Stimulated activated CD8-positive, alpha-beta memory T cell treated with anti-CD3 and anti-CD28 coated beads, Interleukin-12 subunit alpha, Interleukin-12 subunit beta, amount 100 ng/mL, for 4 hours (primary cell): Measurements from ENCODE around the gene TLE2.
"Not testable (repeated sequence)": the region's sequence is repeated elsewhere in the genome, so short reads cannot be mapped to it uniquely, and the experiment has no call there.

Experiments used
- DNase-seq: peaks from one replicate; pipeline ENCODE4 v3.0.0-alpha.2; 2020; ENCODE audit warnings: low read depth

Gene TLE2

GRCh38 chr19:2982983-2983350 lies 46.1 kb downstream of the TLE2 start:
- DNase-seq = no peak

- DNase-seq = no peak
Observed at GRCh38 chr19:2982561-2982960, 46.5 kb downstream of the TLE2 start.

DNA sequence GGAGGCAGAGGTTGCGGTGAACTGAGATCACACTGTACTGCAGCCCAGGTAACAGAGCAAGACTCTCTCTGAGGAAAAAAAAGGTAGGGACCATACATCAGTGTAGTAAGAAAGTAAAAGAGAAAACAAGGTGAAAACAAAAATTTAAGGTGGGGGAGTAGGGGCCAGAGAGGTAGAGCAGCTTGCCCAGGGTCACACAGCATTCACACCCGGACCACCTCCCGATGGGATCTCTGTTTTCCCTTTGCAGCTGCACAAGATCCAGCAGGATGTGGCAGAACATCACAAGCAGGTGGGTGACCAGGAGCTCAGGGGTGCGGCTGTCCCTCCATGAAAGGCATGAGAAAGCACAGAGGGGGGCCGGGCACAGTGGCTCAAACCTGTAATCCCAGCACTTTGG lies 47.2 kb downstream of the TLE2 start:
- DNase-seq = no peak

- no peak for DNase-seq
Observed at GRCh38 chr19:2978772-2979171, 50.3 kb downstream of the TLE2 start.

GRCh38 chr19:2978166-2978767 lies 50.8 kb downstream of the TLE2 start:
- no peak for DNase-seq

- no peak for DNase-seq
Observed at GRCh38 chr19:2977746-2978138, 51.3 kb downstream of the TLE2 start.

DNA sequence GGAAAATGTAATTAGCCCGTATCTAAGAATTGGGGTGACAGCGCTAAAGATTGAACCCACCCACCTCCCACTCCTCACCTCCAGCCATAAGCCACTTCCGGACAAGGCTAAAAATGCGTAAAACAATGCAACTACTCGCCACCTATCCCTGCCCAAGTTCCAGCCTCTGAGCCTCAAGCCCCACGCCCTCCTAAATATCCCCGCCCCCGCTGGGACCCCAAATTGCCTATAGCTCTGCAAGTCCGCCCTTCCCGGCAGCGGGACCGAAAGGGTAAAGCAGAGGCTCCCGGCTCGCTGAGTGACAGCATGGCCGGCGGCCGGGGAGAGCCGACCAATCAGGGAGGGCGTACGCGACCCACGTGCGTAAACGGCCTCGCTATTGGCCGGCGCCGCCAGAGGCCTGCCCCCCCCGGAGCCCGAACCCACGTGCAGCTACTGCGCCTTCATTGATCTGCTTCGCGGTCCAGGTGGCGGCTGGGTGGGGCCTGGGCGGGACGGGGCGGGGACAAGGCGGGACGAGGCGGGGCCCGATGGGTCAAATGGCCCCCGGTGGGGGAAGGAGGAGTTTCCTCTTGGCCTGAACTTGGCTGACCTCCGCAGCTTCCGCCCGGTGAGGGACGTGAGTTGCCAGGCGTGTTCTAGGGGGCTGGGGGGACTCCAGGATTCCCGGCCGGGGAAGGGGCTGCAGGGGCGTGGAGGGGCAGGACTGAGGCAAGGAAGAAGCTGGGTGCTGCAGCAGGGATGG lies 51.9 kb downstream of the TLE2 start, which contains the start of gene TLE6:
Gene TLE6 (plus strand): TSS at position 564 of the 745 bp plus-strand sequence. CDS start 670 bp downstream, outside the sequence.
- peak; percentile 85 for DNase-seq

DNA sequence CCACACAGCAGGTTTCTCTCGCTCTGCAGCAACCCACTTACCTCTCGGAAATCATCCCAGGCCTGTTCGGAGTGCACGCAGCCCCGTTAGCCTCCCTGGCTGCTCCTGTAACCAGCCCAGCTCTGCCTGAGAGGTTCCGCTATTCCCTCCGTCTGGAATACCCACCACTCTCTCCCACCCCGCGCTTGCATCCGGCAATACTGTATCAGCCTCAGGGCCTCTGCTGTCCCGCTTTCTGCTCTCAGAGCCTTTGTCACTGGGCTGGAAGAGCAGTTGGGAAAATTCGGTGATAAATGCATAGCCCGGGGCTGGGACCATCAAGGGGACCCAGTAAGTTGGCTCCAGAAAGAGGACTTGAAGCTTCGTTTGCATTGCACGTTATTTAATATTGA lies 52.5 kb downstream of the TLE2 start:
- DNase-seq = no peak

DNA sequence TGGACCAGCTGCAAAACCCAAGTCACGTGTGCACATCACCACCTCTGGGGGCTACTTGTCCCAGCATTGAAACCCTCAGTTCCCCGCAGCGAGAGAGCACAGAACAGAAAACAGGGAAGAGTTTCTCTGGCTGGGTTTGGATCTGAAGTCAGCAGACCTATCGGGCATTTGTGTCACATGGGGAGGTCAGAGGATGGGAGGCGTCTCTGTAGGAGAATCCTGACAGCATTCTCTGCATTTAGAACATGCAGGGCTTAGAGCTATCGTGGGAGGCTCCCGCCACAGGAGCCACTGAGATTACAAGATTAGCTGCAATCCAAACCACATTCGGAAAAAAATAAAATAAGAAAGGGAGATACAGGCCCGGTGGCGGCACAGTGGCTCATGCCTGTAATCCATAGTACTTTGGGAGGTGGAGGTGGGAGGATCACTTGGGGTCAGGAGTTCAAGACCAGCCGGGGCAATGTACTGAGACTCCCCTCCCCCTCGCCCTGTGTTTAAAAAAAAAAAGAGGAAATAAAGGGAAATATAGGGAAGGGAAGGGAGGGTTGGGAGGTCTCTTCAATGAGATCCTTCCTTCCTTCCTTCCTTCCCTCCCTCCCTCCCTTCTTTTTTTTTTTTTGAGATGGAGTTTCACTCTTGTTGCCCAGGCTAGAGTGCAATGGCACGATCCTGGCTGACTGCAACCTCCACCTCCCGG lies 54.6 kb downstream of the TLE2 start:
- no peak for DNase-seq

- no peak for DNase-seq
Observed at GRCh38 chr19:2973229-2973628, 55.9 kb downstream of the TLE2 start.

- no peak for DNase-seq
Observed at GRCh38 chr19:2970201-2970835, 58.8 kb downstream of the TLE2 start.

GRCh38 chr19:2969104-2969504 lies 60.0 kb downstream of the TLE2 start:
- no peak for DNase-seq

DNA sequence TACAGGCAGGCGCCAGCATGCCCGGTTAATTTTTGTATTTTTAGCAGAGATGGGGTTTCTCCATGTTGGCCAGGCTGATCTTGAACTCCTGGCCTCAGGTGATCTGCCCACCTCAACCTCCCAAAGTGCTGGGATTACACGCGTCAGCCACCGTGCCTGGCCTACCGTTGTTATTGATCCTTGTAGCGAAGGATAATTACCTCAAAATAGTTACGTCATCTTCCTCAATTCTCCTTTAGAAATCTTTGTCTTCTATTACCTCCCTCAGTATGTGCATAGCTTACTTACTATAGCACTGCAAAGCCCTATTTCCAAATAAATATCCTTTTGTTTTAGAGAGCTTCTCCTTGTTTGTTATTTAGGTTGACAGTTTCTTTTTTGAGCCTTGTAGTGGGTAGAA lies 61.1 kb downstream of the TLE2 start:
- DNase-seq = no peak

- DNase-seq = no peak
Observed at GRCh38 chr19:2964874-2965273, 64.2 kb downstream of the TLE2 start.

DNA sequence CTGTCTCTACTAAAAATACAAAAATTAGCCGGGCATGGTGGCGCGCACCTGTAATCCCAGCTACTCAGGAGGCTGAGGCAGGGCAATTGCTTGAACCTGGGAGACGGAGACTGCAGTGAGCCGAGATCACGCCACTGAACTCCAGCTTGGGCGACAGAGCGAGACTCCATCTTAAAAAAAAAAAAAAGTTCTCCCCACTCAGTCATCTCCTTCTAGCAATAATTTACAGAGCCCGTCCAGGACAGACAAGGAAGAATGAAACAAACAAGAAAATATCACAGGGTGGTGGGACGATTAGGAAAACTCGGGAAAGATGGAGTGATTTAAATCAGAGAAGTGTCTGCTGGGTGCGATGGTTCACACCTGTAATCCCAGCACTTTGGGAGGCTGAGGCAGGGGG lies 65.4 kb downstream of the TLE2 start:
- DNase-seq = not testable (repeated sequence)

DNA sequence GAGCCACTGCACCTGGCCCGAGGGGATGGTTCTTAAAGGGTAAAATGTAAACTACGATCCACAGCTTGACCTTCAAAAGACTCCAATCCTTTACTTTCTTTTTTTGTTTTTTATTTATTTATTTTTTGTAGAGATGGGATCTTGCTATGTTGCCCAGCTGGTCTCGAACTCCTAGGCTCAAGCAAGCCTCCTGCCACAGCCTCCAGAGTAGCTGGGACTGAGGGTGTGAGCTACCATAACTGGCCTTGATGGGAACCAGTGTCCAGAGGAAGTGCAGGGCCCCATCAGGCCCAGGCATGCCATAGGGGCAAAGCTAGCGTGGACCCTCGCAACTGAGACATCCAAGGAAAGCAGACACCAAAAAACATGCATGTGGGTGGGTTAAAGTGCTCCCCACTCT lies 66.0 kb downstream of the TLE2 start:
- DNase-seq = no peak

- no peak for DNase-seq
Observed at GRCh38 chr19:2962018-2962670, 66.9 kb downstream of the TLE2 start.

DNA sequence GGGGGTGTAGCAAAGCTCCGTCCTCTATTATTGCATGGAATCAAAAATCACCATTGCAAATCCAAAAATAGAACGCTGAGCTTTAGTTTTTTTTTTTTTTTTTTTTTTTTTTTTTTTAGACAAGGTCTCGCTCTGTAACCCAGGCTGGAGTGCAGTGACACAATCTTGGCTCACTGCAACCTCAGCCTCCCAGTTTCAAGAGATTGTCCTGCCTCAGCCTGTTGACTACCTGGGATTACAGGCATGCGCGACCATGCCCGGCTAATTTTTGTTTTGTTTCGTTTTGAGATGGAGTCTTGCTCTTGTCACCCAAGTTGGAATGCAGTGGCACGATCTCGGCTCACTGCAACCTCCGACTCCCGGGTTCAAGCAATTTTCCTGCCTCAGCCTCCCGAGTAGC lies 69.0 kb downstream of the TLE2 start:
- no peak for DNase-seq

DNA sequence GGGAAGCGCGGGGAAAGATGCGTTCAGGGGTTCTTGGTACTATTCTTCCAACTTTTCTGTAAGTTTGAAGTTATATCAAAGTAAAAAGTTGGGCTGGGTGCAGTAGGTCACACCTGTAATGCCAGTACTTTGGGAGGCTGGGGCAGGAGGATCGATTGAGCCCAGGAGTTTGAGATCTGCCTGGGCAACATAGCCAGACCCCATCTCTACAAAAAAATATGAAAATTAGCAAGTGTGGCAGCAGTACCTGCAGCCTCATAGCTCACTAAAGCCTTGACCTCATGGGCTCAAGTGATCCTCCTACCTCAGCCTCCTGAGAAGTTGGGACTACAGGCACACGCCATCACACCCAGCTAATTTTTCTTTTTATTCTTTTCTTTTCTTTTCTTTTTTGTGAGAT lies 71.9 kb downstream of the TLE2 start:
- no peak for DNase-seq

GRCh38 chr19:2952953-2953481 lies 76.1 kb downstream of the TLE2 start:
- DNase-seq = no peak

DNA sequence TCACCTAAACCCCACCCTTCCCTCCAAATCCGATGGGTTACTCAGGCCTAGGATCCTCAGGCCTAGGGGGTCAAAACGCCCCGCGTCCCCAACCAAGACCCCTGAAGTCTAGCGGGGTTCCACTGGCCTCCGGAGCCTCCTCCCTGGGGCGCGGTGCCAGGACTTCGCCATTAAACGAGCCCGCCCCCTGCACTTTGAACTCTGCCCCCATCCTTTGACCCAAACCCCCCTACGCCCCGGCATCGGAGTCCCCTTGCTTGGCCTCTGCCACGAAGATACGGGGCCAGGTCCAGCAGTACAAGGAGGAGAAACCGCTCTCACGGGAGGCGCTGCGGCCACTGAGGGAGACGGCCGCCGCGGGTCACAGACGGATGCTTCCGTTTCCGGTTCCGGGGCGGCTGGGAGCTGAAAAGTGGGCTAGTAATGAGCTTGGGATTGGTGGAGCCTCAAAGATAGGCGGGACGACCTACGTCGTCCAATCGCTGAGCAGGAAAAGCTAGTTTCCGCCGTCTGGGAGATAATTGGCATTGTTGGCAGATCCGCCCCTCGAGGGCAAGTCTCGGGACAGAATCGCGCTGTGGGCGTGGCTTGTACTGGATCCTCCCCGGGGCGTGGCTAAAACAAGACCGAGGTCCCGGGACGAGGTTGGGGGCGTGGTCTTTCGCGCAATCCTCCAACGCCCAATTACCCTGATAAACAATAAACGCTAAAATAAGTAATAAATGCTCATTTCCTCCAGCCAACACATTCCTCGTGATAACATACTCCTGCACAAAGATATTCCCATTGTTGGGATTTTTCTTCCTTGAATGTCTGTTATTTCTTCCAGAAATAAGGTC lies 78.6 kb downstream of the TLE2 start:
- DNase-seq = peak; percentile 99
